Muscle of arm (tissue), 12 donors: ENCODE data around the gene CHD9NB. TPM values are rescaled to one million over a fixed set of nuclear protein-coding genes. Genes with fewer than 3 reads are reported as not detected.

Experiments used
- DNase-seq: peaks from one replicate; pipeline ENCODE4 v3.0.0-alpha.2; 2013
- polyA plus RNA-seq, 12 donors: library from polyadenylated mRNA; unstranded; fragments of 120-200 nt; gene quantifications; one replicate each; pipeline ENCODE4 v1.2.1, GENCODE V29; 2013; ENCODE audit not compliant: insufficient read length in 12 of 12

Gene CHD9NB
- polyA plus RNA-seq, 12 donors, result 1.5 to 4.9 (median 2.8) TPM; not detected in 2

DNA sequence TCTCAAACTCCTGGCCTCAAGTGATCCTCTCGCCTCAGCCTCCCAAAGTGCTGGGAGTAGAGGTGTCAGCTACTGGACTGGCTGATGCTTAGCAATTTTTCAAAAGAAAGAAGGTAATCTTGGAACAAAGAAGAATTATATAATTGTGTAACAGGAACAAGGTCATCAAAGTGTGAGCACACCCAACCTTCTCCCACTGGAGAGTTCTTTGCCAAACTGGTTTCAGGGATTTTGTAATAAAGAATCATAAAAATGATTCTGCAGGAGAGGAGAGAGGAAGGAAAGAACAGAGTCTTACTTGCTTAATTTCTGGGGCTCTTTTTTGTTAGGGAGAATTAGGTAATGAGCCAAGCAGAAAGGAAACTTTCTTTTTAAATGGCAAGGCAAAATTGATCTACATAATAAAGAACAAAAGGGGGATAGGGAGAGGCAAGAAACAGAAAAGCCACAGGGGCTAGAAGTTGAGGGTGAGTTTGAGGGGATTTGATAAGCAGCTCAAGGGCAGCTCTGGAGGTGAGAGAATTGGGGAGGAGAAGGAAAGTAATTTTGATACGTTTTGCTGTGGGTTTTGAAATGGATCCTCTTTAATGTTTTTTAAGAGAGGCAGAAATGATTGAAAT is 21.3 kb downstream of the CHD9NB start:
- no peak for DNase-seq

- DNase-seq, result no peak
These were observed 22.7 kb downstream of the CHD9NB start for GRCh38 chr16:53029971-53030370.

GRCh38 chr16:53024045-53024444 is 28.7 kb downstream of the CHD9NB start:
- DNase-seq, result no peak

- peak; percentile 62 for DNase-seq
These were observed 30.3 kb downstream of the CHD9NB start for GRCh38 chr16:53022374-53022773.

GRCh38 chr16:53018834-53019416 is 33.8 kb downstream of the CHD9NB start:
- DNase-seq, result no peak

- DNase-seq, result no peak
These were observed 38.4 kb downstream of the CHD9NB start for GRCh38 chr16:53014287-53014686.

- DNase-seq, result no peak
These were observed 45.6 kb downstream of the CHD9NB start for GRCh38 chr16:53007095-53007494.

DNA sequence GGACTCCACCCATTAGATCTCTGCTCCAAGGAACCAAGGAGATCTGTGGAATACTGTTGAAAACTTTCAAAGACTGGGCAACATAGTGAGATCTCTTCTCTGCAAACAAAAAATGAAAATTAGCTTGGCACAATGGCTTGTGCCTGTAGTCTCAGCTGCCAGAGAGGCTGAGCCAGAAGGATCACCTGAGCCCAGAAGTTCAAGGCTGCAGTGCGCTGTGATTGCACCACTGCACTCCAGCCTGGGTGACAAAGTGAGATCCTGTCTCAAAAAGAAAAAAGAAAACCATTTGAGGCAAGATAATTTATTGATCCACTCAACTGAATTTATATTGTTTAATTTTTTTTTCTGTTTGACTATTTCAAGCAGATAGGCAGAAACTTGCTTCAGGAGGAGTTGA is 54.8 kb downstream of the CHD9NB start:
- no peak for DNase-seq

GRCh38 chr16:52994942-52995341 is 57.8 kb downstream of the CHD9NB start:
- no peak for DNase-seq

GRCh38 chr16:52993179-52993578 is 59.5 kb downstream of the CHD9NB start:
- DNase-seq, result no peak

- no peak for DNase-seq
These were observed 61.1 kb downstream of the CHD9NB start for GRCh38 chr16:52991572-52991971.

Other genes starting within 250 kb of the CHD9NB start
- 10 to 100 TPM in 11 of 12 donors, not detected in 1; 41.5 to 64.5 (median 53.7) TPM for gene CHD9, start 2.1 kb upstream of the CHD9NB start, polyA plus RNA-seq